Sigmoid colon (tissue), 4 donors: Measurements from ENCODE around the gene P2RY14.

ENCODE experiments used
- CTCF ChIP-seq, 4 experiments: fragments of 450-650 bp in 3 of 4; fragments of 200-600 bp in 1 of 4; IDR thresholded peaks; one replicate each; pipeline ENCODE4 v1.5.1; 2016 to 2019; ENCODE audit warnings: antibody characterized with exemption in 4 of 4, mild to moderate bottlenecking in 3 of 4, moderate library complexity in 2 of 4
- EP300 ChIP-seq, 4 donors: sonication (generic); formaldehyde crosslinking; IDR thresholded peaks; one replicate each; pipeline ENCODE4 v1.6.1; 2017; ENCODE audit warnings: antibody characterized with exemption in 4 of 4
- POLR2AphosphoS5 ChIP-seq, 4 donors: sonication (generic); formaldehyde crosslinking; IDR thresholded peaks; one replicate each; pipeline ENCODE4 v1.6.1; 2017; ENCODE audit warnings: antibody characterized with exemption in 4 of 4

- TF ChIP-seq POLR2AphosphoS5 (IDR thresholded peaks at IDR 0.05) (no peak), CTCF (IDR thresholded peaks at IDR 0.05) (no peak), EP300 (IDR thresholded peaks at IDR 0.05) (no peak)
Measured at GRCh38 chr3:151306168-151306810, 27.9 kb upstream of the P2RY14 start.
